ENCODE measurements around the gene MYL4. TPM values are rescaled to one million over a fixed set of nuclear protein-coding genes. Genes with fewer than 3 reads are reported as not detected.
"Not testable (repeated sequence)": the region's sequence is repeated elsewhere in the genome, so short reads cannot be mapped to it uniquely, and the experiment has no call there.

The MYL4 gene
- total and polyA plus RNA-seq, 12 donors: 0.36 to 4.9 (median 0.98) TPM; not detected in 6

DNA sequence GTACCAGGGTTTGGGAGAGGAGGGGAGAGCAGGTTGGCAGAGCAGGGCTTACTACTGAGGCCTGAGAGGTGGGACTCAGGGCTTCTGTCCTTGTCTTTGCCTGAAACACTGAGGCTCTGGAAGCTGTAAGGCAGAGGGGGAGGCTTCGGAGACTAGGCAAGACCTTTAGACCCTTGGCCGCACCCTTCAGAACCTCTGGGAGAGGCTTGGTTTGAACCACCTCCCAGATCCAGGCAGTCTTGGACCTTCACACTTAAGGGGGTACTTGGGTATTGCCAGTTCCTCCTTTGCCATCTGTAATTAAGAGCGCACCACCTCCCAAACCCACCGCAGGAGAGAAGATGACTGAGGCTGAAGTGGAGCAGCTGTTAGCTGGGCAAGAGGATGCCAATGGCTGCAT lies 12.9 kb downstream of the MYL4 start:
- intact Hi-C loops (cut with DNase I): no loop called here
- TF ChIP-seq, protein P1, sequence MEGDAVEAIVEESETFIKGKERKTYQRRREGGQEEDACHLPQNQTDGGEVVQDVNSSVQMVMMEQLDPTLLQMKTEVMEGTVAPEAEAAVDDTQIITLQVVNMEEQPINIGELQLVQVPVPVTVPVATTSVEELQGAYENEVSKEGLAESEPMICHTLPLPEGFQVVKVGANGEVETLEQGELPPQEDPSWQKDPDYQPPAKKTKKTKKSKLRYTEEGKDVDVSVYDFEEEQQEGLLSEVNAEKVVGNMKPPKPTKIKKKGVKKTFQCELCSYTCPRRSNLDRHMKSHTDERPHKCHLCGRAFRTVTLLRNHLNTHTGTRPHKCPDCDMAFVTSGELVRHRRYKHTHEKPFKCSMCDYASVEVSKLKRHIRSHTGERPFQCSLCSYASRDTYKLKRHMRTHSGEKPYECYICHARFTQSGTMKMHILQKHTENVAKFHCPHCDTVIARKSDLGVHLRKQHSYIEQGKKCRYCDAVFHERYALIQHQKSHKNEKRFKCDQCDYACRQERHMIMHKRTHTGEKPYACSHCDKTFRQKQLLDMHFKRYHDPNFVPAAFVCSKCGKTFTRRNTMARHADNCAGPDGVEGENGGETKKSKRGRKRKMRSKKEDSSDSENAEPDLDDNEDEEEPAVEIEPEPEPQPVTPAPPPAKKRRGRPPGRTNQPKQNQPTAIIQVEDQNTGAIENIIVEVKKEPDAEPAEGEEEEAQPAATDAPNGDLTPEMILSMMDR (IDR thresholded peaks at IDR 0.05): no peak
- no peak for TF ChIP-seq POLR2A (IDR thresholded peaks at IDR 0.05)
- Histone ChIP-seq H3K4me3 (no peak overlapping the region), H3K27me3 (no peaks in the 10 kb centered on the region), H3K4me1 (replicated peaks in 1 of 2) (peaks cover 6 to 22% of the 10 kb centered on the region in 2 donors), H3K9me3 (replicated peaks in 1 of 3) (no peaks in the 10 kb centered on the region), H3K36me3 (replicated peaks in 1 of 2) (no peaks in the 10 kb centered on the region), H3K27ac (no peak overlapping the region)
- DNase-seq: no peak
- 95 to 100% (median 98%) methylated on average over 2 to 4 of the region's 4 CpGs for WGBS, 4 donors

DNA sequence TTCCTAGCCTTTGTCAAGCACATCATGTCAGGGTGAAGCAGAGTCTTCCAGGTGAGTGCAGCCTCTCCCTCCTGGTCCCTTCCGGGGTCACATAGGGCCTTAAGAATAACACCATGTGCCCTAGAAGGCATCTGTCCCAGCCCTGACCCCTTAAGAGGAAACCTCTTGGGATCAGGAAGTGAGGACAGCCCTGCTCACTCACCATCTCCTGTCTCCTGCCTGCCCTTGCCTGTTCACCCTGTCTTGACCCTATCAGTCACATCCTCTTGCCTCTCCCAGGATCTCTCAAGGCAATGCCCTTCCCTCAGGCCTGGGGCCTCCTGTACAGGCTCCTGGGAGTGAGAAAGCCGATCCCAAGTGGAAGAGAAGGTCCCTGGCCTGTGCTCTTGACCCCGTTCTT lies 13.9 kb downstream of the MYL4 start:
- intact Hi-C loops (cut with DNase I): no loop called here
- no peak overlapping the region for H3K4me3 ChIP-seq
- 67 to 91% (median 82%) methylated on average over 3 of the region's 3 CpGs for WGBS, 4 donors
- no peaks in the 10 kb centered on the region for H3K36me3 ChIP-seq (replicated peaks in 1 of 2)
- peaks cover 6 to 22% of the 10 kb centered on the region in 2 donors for H3K4me1 ChIP-seq (replicated peaks in 1 of 2)
- H3K9me3 ChIP-seq (replicated peaks in 1 of 3): no peaks in the 10 kb centered on the region
- DNase-seq: no peak
- no peaks in the 10 kb centered on the region for H3K27me3 ChIP-seq
- H3K27ac ChIP-seq: no peak overlapping the region
- no peak for TF ChIP-seq POLR2A (IDR thresholded peaks at IDR 0.05)
- TF ChIP-seq, protein P1 (IDR thresholded peaks at IDR 0.05): no peak

DNA sequence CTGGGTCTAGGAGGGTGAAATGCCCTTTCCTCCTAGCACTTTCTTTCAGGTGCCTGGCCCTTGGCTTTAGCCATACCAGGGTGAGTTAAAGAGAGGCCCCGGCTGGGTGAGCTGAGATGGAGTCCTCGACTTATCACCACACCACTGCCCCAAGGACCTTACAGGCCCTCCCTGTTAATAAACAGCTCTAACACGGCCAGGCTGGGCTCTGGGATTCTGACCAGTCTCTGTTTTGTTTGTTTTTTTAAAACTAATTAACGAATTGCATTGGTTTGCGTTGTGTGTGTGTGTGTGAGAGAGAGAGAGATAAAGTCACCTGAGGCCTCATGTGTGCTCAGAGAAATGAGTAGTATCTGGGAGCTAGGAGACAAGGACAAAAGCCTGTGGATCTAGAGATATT lies 14.3 kb downstream of the MYL4 start:
- Histone ChIP-seq H3K27ac (no peak overlapping the region), H3K9me3 (replicated peaks in 1 of 3) (no peaks in the 10 kb centered on the region), H3K27me3 (no peaks in the 10 kb centered on the region), H3K4me3 (no peak overlapping the region), H3K4me1 (replicated peaks in 1 of 2) (peaks cover 6 to 22% of the 10 kb centered on the region in 2 donors), H3K36me3 (replicated peaks in 1 of 2) (no peaks in the 10 kb centered on the region)
- DNase-seq: no peak
- intact Hi-C loops (cut with DNase I): no loop called here
- no peak for TF ChIP-seq POLR2A (IDR thresholded peaks at IDR 0.05)
- TF ChIP-seq, protein P1 (IDR thresholded peaks at IDR 0.05): no peak
- WGBS, 4 donors: 83 to 96% (median 91%) methylated on average over 5 of the region's 5 CpGs

DNA sequence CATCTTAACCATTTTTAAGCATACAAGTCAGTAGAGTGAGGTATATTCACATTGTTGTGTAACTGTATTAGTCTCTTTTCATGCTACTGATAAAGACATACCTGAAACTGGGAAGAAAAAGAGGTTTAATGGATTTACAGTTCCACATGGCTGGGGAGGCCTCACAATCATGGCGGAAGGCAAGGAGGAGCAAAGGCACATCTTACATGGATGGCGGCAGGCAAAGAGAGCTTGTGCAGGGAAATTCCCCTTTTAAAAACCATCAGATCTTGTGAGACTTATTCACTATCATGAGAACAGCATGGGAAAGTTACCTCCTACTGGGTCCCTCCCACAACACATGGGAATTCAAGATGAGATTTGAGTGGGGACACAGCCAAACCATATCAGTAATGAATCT lies 14.9 kb downstream of the MYL4 start:
- intact Hi-C loops (cut with DNase I); H3K4me3 ChIP-seq; H3K9me3 ChIP-seq (replicated peaks in 1 of 3); H3K36me3 ChIP-seq (replicated peaks in 1 of 2); DNase-seq; H3K27me3 ChIP-seq: not testable (repeated sequence)
- Histone ChIP-seq H3K27ac (peak overlapping the region in 2 of 5 donors; percentile 76 to 88), H3K4me1 (replicated peaks in 1 of 2) (peaks cover 6 to 22% of the 10 kb centered on the region in 2 donors)
- 87 to 100% (median 99%) methylated on average over 2 of the region's 2 CpGs for WGBS, 4 donors

DNA sequence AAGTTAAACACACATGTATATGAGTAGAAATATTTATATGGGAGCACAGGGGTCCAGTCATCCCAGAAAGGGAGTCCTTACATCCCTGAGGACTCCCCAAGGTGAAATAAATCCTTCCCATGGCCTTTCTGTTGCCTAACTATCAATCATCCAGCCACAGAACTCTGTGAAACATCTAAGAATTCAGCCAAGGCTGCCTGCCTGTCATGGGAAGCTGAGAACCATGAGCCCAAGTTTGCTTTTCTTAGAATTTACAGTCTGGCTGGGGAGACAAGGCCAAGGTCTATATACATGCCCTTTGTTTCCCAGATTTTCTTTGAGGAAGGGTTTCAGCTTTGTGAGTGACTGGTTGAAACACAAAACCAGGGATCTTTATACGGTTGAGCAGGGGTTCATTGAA lies 15.8 kb downstream of the MYL4 start:
- intact Hi-C loops (cut with DNase I): no loop called here
- H3K27ac ChIP-seq: peak overlapping the region; percentile 18 to 88 (median 64)
- 10 to 36% (median 13%) methylated on average over 1 of the region's 1 CpG for WGBS, 4 donors
- no peak for DNase-seq
- peaks cover 6 to 24% of the 10 kb centered on the region in 2 donors for H3K4me1 ChIP-seq (replicated peaks in 1 of 2)
- H3K36me3 ChIP-seq (replicated peaks in 1 of 2): no peaks in the 10 kb centered on the region
- TF ChIP-seq POLR2A (IDR thresholded peaks at IDR 0.05): no peak
- TF ChIP-seq, protein P1 (IDR thresholded peaks at IDR 0.05): no peak
- no peak overlapping the region for H3K4me3 ChIP-seq
- no peaks in the 10 kb centered on the region for H3K27me3 ChIP-seq
- no peaks in the 10 kb centered on the region for H3K9me3 ChIP-seq (replicated peaks in 1 of 3)
